Endothelial cell of umbilical vein (primary cell): Measurements from ENCODE around the gene CISD2. TPM values are rescaled to one million over a fixed set of nuclear protein-coding genes. Genes with fewer than 3 reads are reported as not detected.
A peak's percentile ranks its signal among the peaks of the same experiment; 100 is the strongest.
"Not testable (repeated sequence)": the region's sequence is repeated elsewhere in the genome, so short reads cannot be mapped to it uniquely, and the experiment has no call there.

Experiments
- Bru-seq: library from RNA; stranded (reverse); fragments of 400-500 nt; gene quantifications from one replicate; lab custom pipeline; 2021; lab: Mats Ljungman, UMichigan
- BruChase-seq, 2 experiments: library from RNA; stranded (reverse); fragments of 400-500 nt; gene quantifications; one replicate each; lab custom pipeline; 2021; lab: Mats Ljungman, UMichigan
- BruUV-seq: library from RNA; stranded (reverse); fragments of 400-500 nt; replicated peaks from 2 replicates; lab custom pipeline; 2021; lab: Mats Ljungman, UMichigan
- CTCF ChIA-PET: fragments of 300-600, 350-600 bp; sonication (Branson Sonifier 250); formaldehyde crosslinking; loops from one replicate; lab custom pipeline; 2021; ENCODE audit warnings: antibody characterized with exemption, inconsistent platforms; lab: Charles Lee
- POLR2A ChIA-PET: fragments of 300-600, 350-600 bp; sonication (Branson Sonifier 250); formaldehyde crosslinking; loops from one replicate; lab custom pipeline; 2021; ENCODE audit warnings: antibody characterized with exemption, inconsistent platforms; lab: Charles Lee
- DNase-seq: peaks from one replicate; pipeline ENCODE4 v3.0.0-alpha.2; 2011; ENCODE audit warnings: low read depth, low spot score
- FAIRE-seq: peaks from 2 replicates; lab custom pipeline; 2011; peaks lifted over from hg19 to GRCh38; lab: Jason Lieb, UNC
- H2AFZ ChIP-seq: 2 replicates; pipeline ENCODE4 v1.6.0; 2012; ENCODE audit warnings: low read depth, low read length, control low read depth, inconsistent platforms
- H3K27ac ChIP-seq: 2 replicates; pipeline ENCODE4 v1.5.1; 2011; ENCODE audit warnings: low read depth, mild to moderate bottlenecking, control low read depth, low read length, moderate library complexity; ENCODE audit not compliant: insufficient read depth
- H3K27me3 ChIP-seq, 2 experiments: 2 replicates each; pipeline versions ENCODE4 v1.6.0 to v1.6.1; 2011; ENCODE audit warnings: low read length in 2 of 2, mixed read lengths in 1 of 2; ENCODE audit not compliant: control insufficient read depth in 2 of 2, insufficient read depth in 2 of 2
- H3K36me3 ChIP-seq, 2 experiments: 2 replicates in 1 of 2; 3 replicates in 1 of 2; pipeline ENCODE4 v1.5.1; 2011; ENCODE audit warnings: low read length in 2 of 2, mild to moderate bottlenecking in 1 of 2, moderate library complexity in 1 of 2; ENCODE audit not compliant: control insufficient read depth in 2 of 2, insufficient read depth in 2 of 2; ENCODE audit errors: extremely low read depth in 1 of 2
- H3K4me1 ChIP-seq: 3 replicates; pipeline ENCODE4 v1.5.1; 2011; ENCODE audit warnings: mild to moderate bottlenecking, low read length; ENCODE audit not compliant: control insufficient read depth, insufficient read depth; ENCODE audit errors: extremely low read depth
- H3K4me2 ChIP-seq: 2 replicates; pipeline ENCODE4 v1.6.1; 2011; ENCODE audit warnings: low read length, control low read depth, mixed read lengths; ENCODE audit not compliant: insufficient read depth
- H3K4me3 ChIP-seq, 3 experiments: fragments of 200-600 bp in 1 of 3; sonication (generic), shearing (Covaris generic) in 1 of 3; replicated peaks in 1 of 3; 2 replicates each; pipeline ENCODE4 v1.5.1; 2011 to 2016; ENCODE audit warnings: control low read depth in 3 of 3, low read length in 3 of 3, mild to moderate bottlenecking in 2 of 3, inconsistent platforms in 1 of 3, low read depth in 1 of 3, moderate library complexity in 1 of 3; ENCODE audit not compliant: insufficient read depth in 1 of 3
- H3K79me2 ChIP-seq: 2 replicates; pipeline ENCODE4 v1.6.0; 2012; ENCODE audit warnings: low read length, inconsistent platforms; ENCODE audit not compliant: control insufficient read depth, insufficient read depth
- H3K9ac ChIP-seq: replicated peaks from 2 replicates; pipeline ENCODE3; 2011; ENCODE audit warnings: low read length, control low read depth; ENCODE audit not compliant: insufficient read depth; ENCODE audit errors: extremely low read depth
- H3K9me1 ChIP-seq: replicated peaks from 3 replicates; pipeline ENCODE4 v1.6.0; 2011; ENCODE audit warnings: mild to moderate bottlenecking, low read length; ENCODE audit not compliant: control insufficient read depth, insufficient read depth; ENCODE audit errors: extremely low read depth
- H3K9me3 ChIP-seq: replicated peaks from 2 replicates; pipeline ENCODE4 v1.5.1; 2012; ENCODE audit warnings: low read length, inconsistent platforms; ENCODE audit not compliant: control insufficient read depth, insufficient read depth
- H4K20me1 ChIP-seq: replicated peaks from 2 replicates; pipeline ENCODE3; 2011; ENCODE audit warnings: mild to moderate bottlenecking, low read length; ENCODE audit not compliant: control insufficient read depth, insufficient read depth; ENCODE audit errors: extremely low read depth
- CTCF ChIP-seq, 2 donors: IDR thresholded peaks; 1 replicate in 1 of 2; 2 replicates in 1 of 2; pipeline ENCODE4 v1.5.1; 2011; ENCODE audit warnings: low read length in 2 of 2, mild to moderate bottlenecking in 2 of 2, moderate library complexity in 2 of 2, control low read depth in 1 of 2, inconsistent platforms in 1 of 2, low read depth in 1 of 2; ENCODE audit not compliant: insufficient read depth in 1 of 2; ENCODE audit errors: extremely low read depth in 1 of 2
- EZH2 ChIP-seq: IDR thresholded peaks from 2 replicates; pipeline ENCODE4 v1.6.1; 2012; ENCODE audit warnings: borderline replicate concordance, low read depth, mild to moderate bottlenecking, moderate library complexity, low read length, inconsistent platforms; ENCODE audit not compliant: severe bottlenecking
- FOS ChIP-seq: IDR thresholded peaks from 2 replicates; pipeline ENCODE4 v1.6.1; 2011; ENCODE audit warnings: mild to moderate bottlenecking, low read length, moderate library complexity, borderline replicate concordance; ENCODE audit not compliant: insufficient read depth
- GATA2 ChIP-seq: IDR thresholded peaks from 2 replicates; pipeline ENCODE4 v1.7.0; 2011; ENCODE audit warnings: low read depth, mild to moderate bottlenecking, moderate library complexity, mixed read lengths, low read length; ENCODE audit not compliant: insufficient read length, insufficient read depth
- JUN ChIP-seq: IDR thresholded peaks from 2 replicates; pipeline ENCODE4 v1.6.1; 2011; ENCODE audit warnings: borderline replicate concordance, low read depth; ENCODE audit not compliant: insufficient read length, insufficient read depth
- MYC ChIP-seq: IDR thresholded peaks from one replicate; pipeline ENCODE4 v1.6.1; 2011; ENCODE audit warnings: mild to moderate bottlenecking, low read depth, low read length
- POLR2A ChIP-seq: IDR thresholded peaks from 2 replicates; pipeline ENCODE4 v1.6.1; 2012; ENCODE audit warnings: low read depth, mild to moderate bottlenecking, control low read depth, low read length
- POLR2AphosphoS5 ChIP-seq: IDR thresholded peaks from 2 replicates; pipeline ENCODE4 v1.6.1; 2012; ENCODE audit warnings: low read depth, mild to moderate bottlenecking, control low read depth, low read length, moderate library complexity; ENCODE audit not compliant: insufficient read depth
- dilution Hi-C: fragments of 300-500 bp; cut with MboI; formaldehyde crosslinking; loops from one replicate; pipeline ENCODE4 v1.15.0; 2019; ENCODE audit warnings: low sequenced_read_pairs; ENCODE audit not compliant: extremely low pct_ligation_motif_present
- intact Hi-C: fragments of 100-400 bp; cut with micrococcal nuclease; formaldehyde crosslinking; loops from one replicate; pipeline ENCODE4 v1.10.0; 2022
- long read RNA-seq: library from polyadenylated mRNA; stranded (forward); transcript quantifications from one replicate; pipeline ENCODE4 v2.0.0, GENCODE V29; 2021
- polyA minus RNA-seq, 3 experiments: library from RNA; depleted of rRNA, polyadenylated mRNA; stranded (reverse); fragments of >200 nt; gene quantifications; 1 replicate in 1 of 3; 2 replicates in 2 of 3; pipeline ENCODE4 v1.2.3, GENCODE V29; 2011
- polyA plus RNA-seq, 4 experiments: library from polyadenylated mRNA; depleted of rRNA in 3 of 4; stranded (reverse) in 3 of 4; unstranded in 1 of 4; fragments of >200 nt; gene quantifications; 2 replicates each; pipeline versions ENCODE4 v1.2.1 to v1.2.3, GENCODE V29; 2011 to 2012; ENCODE audit warnings: missing spikeins in 1 of 4
- total RNA-seq: library from RNA; stranded (reverse); gene quantifications from 2 replicates; pipeline ENCODE4 v1.2.3, GENCODE V29; 2021
- TF ChIP-seq, protein P1 (sequence below): IDR thresholded peaks from 2 replicates; pipeline ENCODE4 v1.6.1; 2011; ENCODE audit not compliant: insufficient read depth, insufficient read length

CISD2 gene
- total RNA-seq (26.5 and 28.4 TPM in 2 replicates), polyA plus RNA-seq (13.5 and 14.6 TPM in 2 replicates), polyA minus RNA-seq (20.7 and 28.5 TPM in 2 replicates), Bru-seq, nascent RNA (percentile 82 among the genes with signal in this experiment), BruChase-seq, experiment 1, labeled RNA remaining after a 6-hour chase (percentile 78 among the genes with signal in this experiment), BruChase-seq, experiment 2, labeled RNA remaining after a 2-hour chase (percentile 61 among the genes with signal in this experiment)
- 18.9 and 21.7 TPM in 2 replicates for polyA plus RNA-seq (2011; cell fraction: cytosol; rRNA removed)
- polyA plus RNA-seq (2011; cell fraction: nucleus; rRNA removed), result 5.9 and 6.4 TPM in 2 replicates
- polyA plus RNA-seq (2012), result 20.5 and 29.8 TPM in 2 replicates
- polyA minus RNA-seq (2011; cell fraction: cytosol; rRNA and poly(A)+ RNA removed), result 15.7 TPM
- 4.2 TPM in 2 replicates for polyA minus RNA-seq (2011; cell fraction: nucleus; rRNA and poly(A)+ RNA removed)
- long read RNA-seq, full-length matches to known transcripts, result 213 of 213 reads
- long read RNA-seq, partial matches to known transcripts, result 0 of 213 reads
- long read RNA-seq, other reads (novel, unspliced or antisense), result 0 of 213 reads

- CTCF ChIA-PET, result interaction anchor here (0.9 to 1.8 kb wide), 4 partner anchors 9 to 249 kb away, joined by 3 to 13 read pairs (median 6); no protein-coding TSS in a partner anchor
- Histone ChIP-seq H3K4me2 (peak within 1 kb of the TSS; percentile 89), H3K9ac (peak within 1 kb of the TSS; percentile 84), H3K36me3 (no peaks in the 10 kb centered on the region), H3K4me3 (peak within 1 kb of the TSS; percentile 43 to 88 (median 78)), H3K27ac (peak within 1 kb of the TSS; percentile 76), H3K9me3 (no peaks in the 10 kb centered on the region), H4K20me1 (no peaks in the 10 kb centered on the region), H3K4me1 (peaks cover 25% of the 10 kb centered on the region), H3K9me1 (no peaks in the 10 kb centered on the region), H3K79me2 (peaks cover 22% of the 10 kb centered on the region), H2AFZ (peak within 1 kb of the TSS; percentile 93), H3K27me3 (no peaks in the 10 kb centered on the region)
- BruUV-seq, result no TSS peak
- DNase-seq, result peak; percentile 94
- intact Hi-C loops, result loop anchor here (1.0 to 5.0 kb wide), 9 partner anchors 41 to 732 kb away; partner anchors contain the start of genes BDH2, MANBA, NFKB1 and SLC9B1
- no peak for TF ChIP-seq MYC
- no peak for TF ChIP-seq FOS
- TF ChIP-seq CTCF (IDR thresholded peaks at IDR 0.05; ENCODE audit: extremely low read depth in 1 of 2, insufficient read depth in 1 of 2, low read depth in 1 of 2, low read length in 2 of 2), result no peak
- peak; percentile 93 for TF ChIP-seq POLR2AphosphoS5
- TF ChIP-seq JUN, result no peak
- no peak for TF ChIP-seq GATA2
- TF ChIP-seq POLR2A, result peak; percentile 91
- TF ChIP-seq EZH2, result no peak
- TF ChIP-seq, protein P1, sequence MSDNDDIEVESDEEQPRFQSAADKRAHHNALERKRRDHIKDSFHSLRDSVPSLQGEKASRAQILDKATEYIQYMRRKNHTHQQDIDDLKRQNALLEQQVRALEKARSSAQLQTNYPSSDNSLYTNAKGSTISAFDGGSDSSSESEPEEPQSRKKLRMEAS, result peak; percentile 89
- FAIRE-seq, result peak; percentile 82
- dilution Hi-C loops, result no loop called here
- POLR2A ChIA-PET, result interaction anchor here (1.2 to 2.5 kb wide), 2 partner anchors 41 to 248 kb away, joined by 3 to 35 read pairs; partner anchors contain the start of gene UBE2D3
These were observed at the start of gene CISD2 for GRCh38 chr4:102868781-102869568. Gene CISD2, plus strand, starts transcription at chr4:102868992. Its CDS starts 93 bp downstream, at chr4:102869085.

DNA sequence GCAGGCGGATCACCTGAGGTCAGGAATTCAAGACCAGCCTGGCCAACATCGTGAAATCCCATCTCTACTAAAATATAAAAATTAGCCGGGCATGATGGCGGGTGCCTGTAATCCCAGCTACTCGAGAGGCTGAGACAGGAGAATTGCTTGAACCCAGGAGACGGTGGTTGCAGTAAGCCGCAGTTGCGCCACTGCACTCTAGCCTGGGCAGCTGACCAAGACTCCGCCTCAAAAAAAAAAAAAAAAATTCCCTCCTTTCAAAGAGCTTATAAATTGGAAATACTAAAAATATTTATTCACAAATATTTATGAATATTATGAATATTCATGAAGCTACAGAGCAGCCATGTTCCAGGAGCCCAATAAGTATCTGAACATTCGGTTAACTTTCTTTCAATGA, 49.7 kb upstream of the CISD2 start:
- CTCF ChIA-PET, result interaction anchor here (1.3 to 4.0 kb wide), 2 partner anchors 9 to 22 kb away, joined by 3 to 12 read pairs; partner anchors contain the start of gene UBE2D3
- H3K36me3 ChIP-seq, H3K27ac ChIP-seq, H3K9me3 ChIP-seq, H3K27me3 ChIP-seq, H2AFZ ChIP-seq, H3K4me3 ChIP-seq, H3K9ac ChIP-seq, FAIRE-seq, BruUV-seq, intact Hi-C loops, dilution Hi-C loops, DNase-seq, H3K9me1 ChIP-seq: not testable (repeated sequence)
- POLR2A ChIA-PET, result interaction anchor here (0.8 kb wide), 1 partner anchor 9 kb away, joined by 3 read pairs; the partner anchor contains the start of gene UBE2D3
- H4K20me1 ChIP-seq, result peaks cover 35% of the 10 kb centered on the region
- H3K4me1 ChIP-seq, result peaks cover 60% of the 10 kb centered on the region
- H3K4me2 ChIP-seq, result peak overlapping the region; percentile 65
- H3K79me2 ChIP-seq, result peaks cover 100% of the 10 kb centered on the region
